SK-N-SH treated with all-trans-retinoic acid at 6 μM for 48 hours (cell line): ENCODE results near the gene DBN1.

Source experiments
- ARNTL ChIP-seq: fragments of 450-650 bp; formaldehyde crosslinking; IDR thresholded peaks from 2 replicates; pipeline ENCODE4 v1.5.0; 2020; ENCODE audit warnings: low read depth, mild to moderate bottlenecking, moderate library complexity, borderline replicate concordance
- RARB ChIP-seq: fragments of 250-450 bp; sonication (Bioruptor Pico); IDR thresholded peaks from 2 replicates; pipeline ENCODE4 v1.8.0; 2021; ENCODE audit warnings: mild to moderate bottlenecking, moderate library complexity

DNA sequence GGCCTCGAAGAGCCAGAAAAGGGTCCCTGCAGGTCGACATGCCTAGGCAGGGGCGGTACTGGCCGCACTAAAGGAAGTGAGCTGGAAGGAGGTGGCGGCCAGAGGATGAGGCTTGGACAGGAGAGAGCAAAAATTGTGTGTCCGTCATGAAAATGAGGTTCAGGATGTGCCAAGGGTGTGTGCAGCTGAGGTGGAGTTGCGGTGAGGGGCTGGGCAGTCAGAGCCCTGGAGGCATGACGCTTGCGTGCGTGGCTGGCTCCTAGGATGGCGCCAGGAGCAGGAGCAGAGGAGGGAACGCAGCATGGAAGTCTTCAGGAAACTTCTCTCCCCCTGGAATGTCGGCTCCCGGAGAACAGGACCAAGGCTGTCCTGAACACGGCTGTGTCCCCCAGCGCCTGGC lies 29.5 kb upstream of the DBN1 start:
- TF ChIP-seq RARB (CRISPR knock-in tag) (no peak), ARNTL (CRISPR knock-in tag) (no peak)
